Dedifferentiated amniotic fluid mesenchymal stem cell (primary cell): ENCODE results near the gene MIDN.

Source experiments
- DNase-seq: peaks from one replicate; pipeline ENCODE4 v3.0.0-alpha.2; 2016; ENCODE audit errors: extremely low spot score

Gene MIDN

GRCh38 chr19:1258707-1259205 is 10.4 kb downstream of the MIDN start:
- DNase-seq: no peak

- no peak for DNase-seq
Observed at GRCh38 chr19:1259206-1259875, 11.0 kb downstream of the MIDN start.

- DNase-seq: no peak
Observed at GRCh38 chr19:1259876-1260748, 11.7 kb downstream of the MIDN start.

DNA sequence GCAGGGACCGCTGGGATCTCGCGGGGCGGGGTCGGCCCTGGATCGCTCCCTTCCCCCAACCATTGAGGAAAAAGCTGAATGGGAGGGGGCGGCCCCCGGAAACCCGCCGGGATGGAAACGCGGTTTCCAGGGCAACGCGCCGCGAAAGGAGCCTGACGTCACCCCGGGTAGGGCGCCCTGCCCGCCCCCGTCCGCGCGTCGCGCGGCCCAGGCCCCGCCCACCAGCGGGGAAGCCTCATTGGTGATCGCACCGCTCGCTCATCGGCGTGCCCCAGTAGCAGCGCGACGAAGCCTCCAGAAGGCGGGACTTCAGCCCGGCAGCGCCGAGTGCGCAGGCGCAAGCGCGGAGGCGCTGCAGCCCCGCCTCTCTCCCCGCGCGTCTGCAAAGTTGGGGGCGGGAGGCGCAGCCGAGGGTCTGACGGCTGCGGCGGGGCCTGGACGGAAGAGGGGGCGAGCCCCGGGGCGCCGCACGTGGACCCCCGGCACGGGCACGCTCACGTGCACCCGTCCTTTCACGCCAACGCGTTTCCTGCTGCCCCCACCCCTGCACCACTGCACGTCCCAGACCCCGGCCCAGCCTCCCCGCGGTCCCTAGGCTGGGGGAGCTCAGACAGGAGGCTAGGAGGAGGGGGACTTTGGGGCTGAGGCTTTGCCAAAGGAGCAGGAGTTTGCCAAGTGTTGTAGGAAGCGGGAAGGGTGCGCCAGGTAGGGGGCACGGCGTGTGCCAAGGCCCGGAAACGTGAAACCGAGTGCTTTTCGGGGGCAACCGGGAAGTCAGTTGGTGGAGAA is 12.6 kb downstream of the MIDN start:
- DNase-seq: peak; percentile 91

DNA sequence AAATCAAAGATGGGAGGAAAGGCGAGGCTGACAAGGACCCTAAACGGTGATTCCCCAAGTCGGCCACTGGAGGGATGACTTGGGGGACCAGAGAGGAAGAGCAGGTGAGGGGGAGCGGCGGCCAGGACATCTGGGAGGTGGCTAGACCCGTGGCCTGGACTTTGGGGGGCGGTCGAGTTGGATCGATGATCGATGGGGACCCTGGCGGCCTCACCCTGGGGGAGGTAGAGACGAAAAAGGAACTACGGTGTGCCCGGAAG is 13.1 kb downstream of the MIDN start:
- DNase-seq: no peak

DNA sequence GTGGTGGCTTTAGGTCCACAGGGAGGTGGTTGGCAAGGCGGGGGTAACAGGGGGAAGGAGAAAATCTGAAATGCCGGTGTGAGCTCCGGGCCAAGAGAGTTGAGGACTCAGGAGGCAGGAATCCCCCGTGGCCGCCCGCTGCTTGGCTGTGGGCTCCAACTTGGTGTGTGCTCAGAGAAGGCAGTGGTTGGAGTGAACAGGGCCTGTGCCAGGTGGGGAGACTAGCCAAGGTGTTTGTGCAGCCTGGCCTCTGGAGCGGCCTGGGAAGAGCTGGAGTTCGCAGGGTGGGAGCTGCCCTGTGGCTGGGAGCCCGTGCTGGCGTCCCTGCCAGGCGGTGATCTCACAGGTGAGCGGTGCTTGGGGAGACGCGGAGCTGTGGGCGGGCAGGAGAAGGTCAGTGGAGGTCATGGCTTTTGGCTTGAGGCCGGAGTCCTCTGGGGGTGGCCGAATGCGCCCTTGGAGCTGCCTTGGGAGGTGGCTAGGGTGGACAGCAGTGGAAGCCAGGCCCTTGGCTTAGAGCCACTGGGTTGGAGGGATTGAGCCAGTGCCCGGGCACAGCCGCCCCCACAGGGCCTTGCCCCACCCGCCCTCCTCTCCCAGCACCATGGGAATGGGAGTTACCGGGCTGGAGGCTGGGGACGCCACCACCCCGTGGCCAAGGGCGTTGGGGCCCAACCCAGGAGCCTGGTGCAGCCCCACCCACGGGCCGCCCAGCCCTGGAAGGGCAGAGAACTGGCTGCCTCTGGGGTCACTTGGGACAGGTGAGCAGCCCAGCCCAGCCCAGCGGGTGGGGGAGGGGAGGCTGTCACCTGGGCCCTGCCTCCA is 13.6 kb downstream of the MIDN start:
- no peak for DNase-seq

- no peak for DNase-seq
Observed at GRCh38 chr19:1262623-1263123, 14.3 kb downstream of the MIDN start.

GRCh38 chr19:1263188-1263587 is 14.8 kb downstream of the MIDN start:
- no peak for DNase-seq

DNA sequence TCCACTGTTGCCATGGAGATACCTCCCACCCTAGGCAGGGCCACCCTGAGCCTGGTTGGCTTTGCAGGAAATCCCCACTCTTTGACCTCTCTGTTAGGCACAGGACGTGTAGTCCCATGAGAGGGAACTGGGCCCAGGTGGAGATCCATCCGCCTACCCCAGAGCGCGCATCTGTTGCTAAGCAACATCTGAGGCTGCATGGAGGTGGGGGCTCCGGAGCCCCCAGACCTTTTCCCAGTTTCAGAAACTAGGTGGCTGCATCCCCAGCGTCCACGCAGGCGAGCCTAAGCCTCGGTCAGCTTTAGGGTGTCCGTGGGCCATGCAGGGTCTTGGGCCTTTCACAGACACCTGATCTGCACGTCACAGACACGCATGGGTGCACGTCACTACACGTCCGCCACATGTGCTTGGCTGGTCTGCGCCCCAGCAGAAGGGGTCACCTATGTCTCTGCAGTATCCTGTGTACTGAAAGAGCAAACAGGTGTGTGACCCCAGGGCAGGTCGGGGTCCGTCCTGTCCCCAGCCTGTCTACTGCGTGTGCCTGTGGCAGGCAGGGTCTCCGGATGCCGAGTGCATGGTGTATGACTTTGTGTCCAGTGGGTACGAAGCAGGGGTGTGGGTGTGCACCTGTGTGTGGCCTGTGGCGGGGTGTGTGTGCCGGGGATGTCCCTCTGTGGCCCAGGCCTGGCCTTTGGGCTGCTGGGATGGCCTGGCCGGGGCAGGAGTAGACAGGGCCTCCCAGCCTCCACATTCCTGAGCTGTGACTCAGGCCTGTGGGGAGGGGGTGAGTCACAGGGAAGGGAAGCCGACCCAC is 16.6 kb downstream of the MIDN start:
- DNase-seq: peak; percentile 72

DNA sequence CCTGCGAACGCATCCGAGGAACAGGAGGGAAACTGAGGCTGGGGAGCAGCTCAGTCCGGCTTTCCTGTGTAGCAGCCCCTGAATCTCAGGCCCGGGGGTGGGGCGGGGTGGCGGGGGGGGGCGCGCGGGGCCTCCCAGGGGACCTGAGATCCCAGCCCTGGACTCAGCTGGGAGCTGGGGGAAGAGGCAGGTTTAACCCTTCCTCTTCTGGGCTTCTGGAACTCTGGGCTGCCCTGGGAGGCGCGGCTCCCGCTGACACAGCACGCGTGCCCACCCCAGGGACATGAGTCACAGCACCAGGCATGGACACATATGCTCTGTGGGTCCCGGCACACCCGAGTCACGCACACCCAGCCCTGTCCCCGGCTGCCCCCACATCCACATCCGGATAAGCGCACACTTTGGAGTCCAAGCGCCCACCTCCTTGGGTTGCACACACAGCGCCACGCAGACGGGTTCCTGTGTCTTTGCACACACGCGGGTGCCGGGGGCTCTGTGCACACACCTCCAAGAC is 17.3 kb downstream of the MIDN start:
- peak; percentile 69 for DNase-seq

DNA sequence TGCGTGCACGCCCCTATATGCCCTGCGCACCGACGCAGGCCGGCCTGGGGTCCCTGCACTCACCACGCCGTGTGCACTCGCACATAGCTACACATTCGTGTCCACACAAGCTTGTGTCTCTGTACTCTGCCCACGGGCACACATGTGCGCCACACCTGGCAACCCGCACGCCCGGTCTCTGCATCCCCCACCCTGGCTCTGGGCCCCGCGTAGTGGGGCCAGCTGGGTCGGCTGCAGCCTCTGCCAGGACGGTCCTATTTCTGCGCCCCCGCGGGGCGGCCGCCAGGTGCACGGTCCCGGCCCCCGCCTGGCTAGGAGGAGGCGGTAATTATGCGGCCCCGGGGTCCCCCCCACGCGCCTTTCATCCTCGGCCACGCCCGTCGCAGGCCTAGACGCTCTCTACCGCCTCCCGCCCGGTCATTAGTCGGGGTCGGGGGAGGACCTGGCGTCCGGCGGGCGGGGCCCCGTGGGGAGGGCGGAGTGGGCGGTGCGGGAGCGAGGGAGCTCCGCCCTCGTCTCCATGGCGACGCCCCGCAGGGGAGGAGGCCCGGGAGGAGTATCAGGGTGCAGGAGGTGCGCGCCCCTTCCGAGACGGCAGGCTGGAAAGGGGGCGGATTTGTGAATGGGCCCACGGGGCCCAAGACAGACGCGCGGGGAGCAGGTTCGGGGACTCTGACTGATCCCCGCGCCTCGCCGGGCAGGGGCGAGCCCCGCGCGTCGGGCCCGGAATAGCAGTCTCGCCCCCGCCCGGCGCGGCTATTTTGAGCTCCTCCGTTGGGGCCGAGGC is 17.9 kb downstream of the MIDN start:
- peak; percentile 48 for DNase-seq

GRCh38 chr19:1266916-1267476 is 18.6 kb downstream of the MIDN start:
- no peak for DNase-seq

DNA sequence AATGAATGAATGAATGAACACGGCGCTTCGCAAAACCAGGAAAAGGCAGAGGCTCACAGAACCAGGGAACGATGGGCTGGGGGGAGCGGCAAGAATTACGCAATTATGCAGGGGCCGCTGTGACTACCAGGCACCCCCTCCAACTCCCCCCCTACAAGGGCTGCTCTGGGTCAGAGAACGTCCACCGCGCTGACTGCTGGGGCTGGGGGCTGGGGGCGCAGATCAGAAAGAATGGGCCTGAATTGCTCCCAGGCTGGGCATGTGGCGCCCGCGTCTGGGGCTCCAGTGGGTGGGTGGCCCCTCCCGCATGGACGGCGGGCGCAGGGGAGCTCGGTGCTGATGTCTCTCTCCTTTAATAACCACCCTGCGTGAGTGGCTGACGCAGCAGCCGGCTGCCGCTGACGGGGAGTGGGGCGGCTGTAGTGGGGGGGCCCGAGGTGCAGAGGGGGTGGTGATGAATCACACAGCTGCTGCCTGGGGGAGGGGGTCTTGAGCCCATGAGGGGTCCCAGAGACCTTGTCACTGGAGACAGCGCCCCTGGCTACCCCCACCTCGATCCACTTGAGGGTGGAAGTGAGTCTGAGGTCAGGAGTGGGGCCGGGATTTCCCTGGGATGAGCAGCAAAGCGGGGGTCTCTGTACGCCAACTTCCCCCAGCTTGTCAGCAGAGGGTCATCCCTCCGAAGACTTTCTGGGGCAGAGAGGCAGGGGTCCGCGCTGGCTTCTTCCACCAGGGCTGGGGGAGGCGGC is 19.3 kb downstream of the MIDN start:
- DNase-seq: no peak

GRCh38 chr19:1268226-1269064 is 20.1 kb downstream of the MIDN start:
- DNase-seq: no peak

DNA sequence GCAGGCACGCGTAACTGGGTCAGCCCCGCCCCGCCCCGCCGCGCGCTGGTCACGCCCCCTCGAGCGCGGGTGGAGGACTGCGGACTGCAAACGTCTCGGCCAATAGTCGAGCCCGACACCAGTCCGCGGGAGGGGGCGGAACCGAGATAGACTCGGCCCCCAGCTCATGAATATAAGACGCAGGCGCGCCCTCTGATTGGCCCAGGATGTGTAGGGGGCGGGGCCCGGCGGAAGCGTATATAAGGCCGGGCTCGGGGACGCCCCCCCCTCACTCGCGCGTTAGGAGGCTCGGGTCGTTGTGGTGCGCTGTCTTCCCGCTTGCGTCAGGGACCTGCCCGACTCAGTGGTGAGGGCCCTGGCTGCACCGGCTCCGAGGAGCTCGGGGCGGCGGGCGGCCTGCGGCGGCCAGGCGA is 20.7 kb downstream of the MIDN start, which contains the start of gene CIRBP:
CIRBP (plus strand) TSS at position 268 of the 413 bp plus-strand sequence. CDS start 1,602 bp downstream, outside the sequence.
- DNase-seq: peak; percentile 99

DNA sequence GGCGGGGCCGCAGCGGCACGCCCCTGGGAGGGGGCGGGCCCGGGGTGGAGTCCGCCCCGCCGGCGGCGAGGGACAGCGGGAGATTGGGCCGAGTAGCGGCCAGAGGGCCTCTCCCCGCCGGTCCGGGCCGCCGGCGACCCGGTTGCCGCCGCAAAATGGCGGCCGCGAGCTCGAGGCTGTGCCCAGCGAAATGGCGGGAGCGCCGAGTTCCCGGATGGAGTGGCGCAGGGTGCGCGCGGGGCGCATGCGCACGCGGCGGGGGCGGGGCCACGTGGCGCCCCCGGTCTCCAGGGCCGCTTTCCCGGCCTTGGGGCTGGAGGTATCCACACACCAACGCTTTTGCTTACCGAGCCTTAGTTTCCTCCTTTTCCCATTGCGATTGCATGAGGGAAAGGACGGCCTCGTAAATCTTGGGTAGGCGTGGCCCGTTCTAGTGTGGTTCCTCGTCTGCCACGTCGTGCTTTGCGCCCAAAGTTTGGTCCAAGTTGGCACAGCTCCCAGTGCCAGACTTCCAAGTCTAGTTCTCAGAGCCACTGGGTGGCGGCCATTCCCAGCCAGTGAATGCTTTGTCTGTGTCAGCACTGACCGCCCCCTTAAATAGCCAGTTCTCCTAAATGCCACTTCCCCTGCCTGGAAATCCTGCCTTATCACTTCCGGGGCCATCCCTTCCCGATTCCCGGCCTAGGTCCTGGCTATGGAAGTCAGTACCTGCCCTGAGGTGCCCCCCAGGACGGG is 21.3 kb downstream of the MIDN start:
- DNase-seq: peak; percentile 80
